ENCODE data around the gene TLE2. TPM values are rescaled to one million over a fixed set of nuclear protein-coding genes. Genes with fewer than 3 reads are reported as not detected.

Gene TLE2
- total RNA-seq, 1 experiment from 2014 or later: 35.6 TPM

- ChIA-PET CTCF (interaction anchor here (0.9 kb wide), 1 partner anchor 20 kb away, joined by 3 read pairs; no protein-coding TSS in a partner anchor), POLR2A (interaction anchor here (0.6 kb wide), 1 partner anchor 289 kb away, joined by 4 read pairs; no protein-coding TSS in a partner anchor), RAD21 (ENCODE audit: low non-redundant PET in 1 of 2, low total read pairs in 2 of 2, uncharacterized antibody in 2 of 2, unreplicated experiment in 2 of 2) (interaction anchor here in 1 of 2 experiments (0.6 to 0.7 kb wide), 3 partner anchors 9 to 20 kb away, joined by 3 to 7 read pairs (median 4); no protein-coding TSS in a partner anchor)
- H3K4me2 ChIP-seq (ENCODE audit: low read length): peak overlapping the region; percentile 75
- H3K79me2 ChIP-seq (ENCODE audit: insufficient read depth, low read length): peaks cover 26% of the 10 kb centered on the region; the same call in 1 of the 2 replicates
- no TSS peak for BruUV-seq (replicated peaks)
- intact Hi-C loops (cut with micrococcal nuclease): no loop called here
- peak; percentile 70; the same call in 1 of the 2 replicates for TF ChIP-seq SIN3A (IDR thresholded peaks at IDR 0.05; ENCODE audit: low read depth)
- TF ChIP-seq, protein P1, sequence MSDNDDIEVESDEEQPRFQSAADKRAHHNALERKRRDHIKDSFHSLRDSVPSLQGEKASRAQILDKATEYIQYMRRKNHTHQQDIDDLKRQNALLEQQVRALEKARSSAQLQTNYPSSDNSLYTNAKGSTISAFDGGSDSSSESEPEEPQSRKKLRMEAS (IDR thresholded peaks at IDR 0.05): 0 out of 2 replicates have a peak, but pooled peaks have one; percentile 37
- no peak for TF ChIP-seq ELF1 (IDR thresholded peaks at IDR 0.05; ENCODE audit: borderline replicate concordance, low read depth)
- peak; percentile 37; the same call in 1 of the 2 replicates for TF ChIP-seq SP1 (IDR thresholded peaks at IDR 0.05; ENCODE audit: low read depth)
- no peaks in the 10 kb centered on the region for H3K27me3 ChIP-seq (ENCODE audit: insufficient read depth, low read length)
- H3K4me1 ChIP-seq (ENCODE audit: control insufficient read depth in 1 of 2, insufficient read depth in 2 of 2, low read length in 2 of 2): peaks cover 25 to 46% of the 10 kb centered on the region in 2 experiments
- no peaks in the 10 kb centered on the region for H3K9me2 ChIP-seq (ENCODE audit: insufficient read depth)
- peaks cover 17 to 21% of the 10 kb centered on the region in 2 experiments for H3K36me3 ChIP-seq (ENCODE audit: control insufficient read depth in 1 of 2, insufficient read depth in 2 of 2, low read length in 2 of 2)
- H3K27ac ChIP-seq (ENCODE audit: low read depth, low read length): peak overlapping the region; percentile 88
- DNase-seq (ENCODE audit: low read depth, low spot score) (no peak), ATAC-seq (peak; percentile 65)
- no peaks in the 10 kb centered on the region for H3K9me3 ChIP-seq (ENCODE audit: control insufficient read depth in 1 of 2, insufficient read depth in 1 of 2, low read depth in 1 of 2, low read length in 2 of 2)
- peak overlapping the region; percentile 38 for H3K9ac ChIP-seq (ENCODE audit: low read length)
- peak overlapping the region in 1 of 2 experiments; percentile 34; a peak in 3 of 4 replicates for H3K4me3 ChIP-seq (replicated peaks in 1 of 2; ENCODE audit: low read depth in 1 of 2, low read length in 2 of 2)
- no peak overlapping the region for H2AFZ ChIP-seq (ENCODE audit: low read depth, low read length, poor library complexity, severe bottlenecking)
- no peaks in the 10 kb centered on the region for H4K20me1 ChIP-seq (ENCODE audit: insufficient read depth)
These were observed 26.1 kb upstream of the TLE2 start for GRCh38 chr19:3054972-3055740.

- ChIA-PET RAD21 (ENCODE audit: low non-redundant PET in 1 of 2, low total read pairs in 2 of 2, uncharacterized antibody in 2 of 2, unreplicated experiment in 2 of 2) (no interaction called here), CTCF (interaction anchor here (0.9 to 1.4 kb wide), 2 partner anchors 21 to 54 kb away, joined by 3 read pairs; no protein-coding TSS in a partner anchor), POLR2A (no interaction called here)
- Histone ChIP-seq H2AFZ (ENCODE audit: low read depth, low read length, poor library complexity, severe bottlenecking) (no peak overlapping the region), H3K9ac (ENCODE audit: low read length) (peak overlapping the region; percentile 5; the same call in 1 of the 2 replicates), H3K36me3 (ENCODE audit: control insufficient read depth in 1 of 2, insufficient read depth in 2 of 2, low read length in 2 of 2) (peaks cover 11 to 15% of the 10 kb centered on the region in 2 experiments), H3K9me2 (ENCODE audit: insufficient read depth) (no peaks in the 10 kb centered on the region), H3K79me2 (ENCODE audit: insufficient read depth, low read length) (peaks cover 19% of the 10 kb centered on the region; the same call in 1 of the 2 replicates), H3K27ac (ENCODE audit: low read depth, low read length) (peak overlapping the region; percentile 88), H3K4me1 (ENCODE audit: control insufficient read depth in 1 of 2, insufficient read depth in 2 of 2, low read length in 2 of 2) (peaks cover 25 to 46% of the 10 kb centered on the region in 2 experiments), H3K27me3 (ENCODE audit: insufficient read depth, low read length) (no peaks in the 10 kb centered on the region), H3K9me3 (ENCODE audit: control insufficient read depth in 1 of 2, insufficient read depth in 1 of 2, low read depth in 1 of 2, low read length in 2 of 2) (no peaks in the 10 kb centered on the region), H3K4me3 (replicated peaks in 1 of 2; ENCODE audit: low read depth in 1 of 2, low read length in 2 of 2) (no peak overlapping the region), H3K4me2 (ENCODE audit: low read length) (peak overlapping the region; percentile 75), H4K20me1 (ENCODE audit: insufficient read depth) (no peaks in the 10 kb centered on the region)
- BruUV-seq (replicated peaks): no TSS peak
- DNase-seq (ENCODE audit: low read depth, low spot score): no peak
- intact Hi-C loops (cut with micrococcal nuclease): no loop called here
- no peak for ATAC-seq
- no peak for TF ChIP-seq RAD21 (IDR thresholded peaks at IDR 0.05; ENCODE audit: low read depth)
- no peak for TF ChIP-seq CEBPB (IDR thresholded peaks at IDR 0.05; ENCODE audit: low read depth)
- no peak for TF ChIP-seq EZH2 (IDR thresholded peaks at IDR 0.05)
- TF ChIP-seq CTCF (IDR thresholded peaks at IDR 0.05 in 2 of 3, conservative IDR thresholded peaks at IDR 0.05 in 1 of 3; ENCODE audit: borderline replicate concordance in 1 of 3, insufficient read depth in 1 of 3, low read depth in 2 of 3, low read length in 2 of 3): no peak
- no peak for TF ChIP-seq JUND (IDR thresholded peaks at IDR 0.05)
- TF ChIP-seq SRF (IDR thresholded peaks at IDR 0.05; ENCODE audit: low read depth): no peak
- no peak for TF ChIP-seq ZBTB33 (IDR thresholded peaks at IDR 0.05; ENCODE audit: extremely low read depth, insufficient replicate concordance, low read length)
- no peak for TF ChIP-seq FOSL1 (IDR thresholded peaks at IDR 0.05; ENCODE audit: low read depth)
- no peak for TF ChIP-seq EZH2phosphoT487 (IDR thresholded peaks at IDR 0.05; ENCODE audit: borderline replicate concordance)
These were observed 25.3 kb upstream of the TLE2 start for GRCh38 chr19:3054265-3054971.

Data from HCT116 (cell line).